A549 (cell line): ENCODE measurements around the gene KCNH6. TPM values are rescaled to one million over a fixed set of nuclear protein-coding genes. Genes with fewer than 3 reads are reported as not detected.

Experiments
- ATAC-seq, 2 experiments: fragments of 200-7000 bp in 1 of 2; fragments of >200 bp in 1 of 2; cut with Nextera tagmentation in 1 of 2; cut with Tn5 transposase in 1 of 2; 3 replicates each; pipeline versions ENCODE4 v1.8.0 to v1.9.1; 2018 to 2020; ENCODE audit warnings: mild to moderate bottlenecking in 1 of 2, moderate library complexity in 1 of 2
- CTCF ChIA-PET: fragments of 300-600 bp; sonication (Branson Sonifier 250); formaldehyde crosslinking; extraction: SDS; loops from one replicate; lab custom pipeline; 2021; ENCODE audit warnings: antibody characterized with exemption, inconsistent platforms; lab: Yijun Ruan, JAX
- POLR2A ChIA-PET: fragments of 350-600 bp; formaldehyde crosslinking; extraction: SDS; loops from one replicate; lab custom pipeline; 2021; ENCODE audit warnings: antibody characterized with exemption, inconsistent platforms; lab: Yijun Ruan, JAX
- DNase-seq, 2 experiments: peaks; one replicate each; pipeline versions ENCODE4 v3.0.0 to v3.0.0-alpha.2; 2011 to 2016; ENCODE audit warnings: low read depth in 1 of 2, low spot score in 1 of 2
- FAIRE-seq: peaks from 2 replicates; lab custom pipeline; 2011; peaks lifted over from hg19 to GRCh38; lab: Jason Lieb, UNC
- H3K27ac ChIP-seq, 2 experiments: fragments of >200 bp; sonication (Bioruptor Twin); formaldehyde crosslinking; 3 replicates each; pipeline ENCODE4 v1.5.1; 2016 to 2017
- H3K4me1 ChIP-seq: fragments of >200 bp; sonication (Bioruptor Twin); formaldehyde crosslinking; 3 replicates; pipeline ENCODE4 v1.6.1; 2016
- H3K4me2 ChIP-seq: fragments of >200 bp; sonication (Bioruptor Twin); formaldehyde crosslinking; 3 replicates; pipeline ENCODE4 v1.6.1; 2016
- H3K4me3 ChIP-seq: fragments of >200 bp; sonication (Bioruptor Twin); formaldehyde crosslinking; 3 replicates; pipeline ENCODE4 v1.5.1; 2016
- H3K9me3 ChIP-seq: fragments of >200 bp; sonication (Bioruptor Twin); formaldehyde crosslinking; 3 replicates; pipeline ENCODE4 v1.6.1; 2016
- CHD2 ChIP-seq: fragments of 150-350 bp; IDR thresholded peaks from 2 replicates; pipeline ENCODE4 v1.6.1; 2014; ENCODE audit warnings: low read length; ENCODE audit not compliant: partially characterized antibody
- EHF ChIP-seq: fragments of 250-450 bp; sonication (Bioruptor Pico); IDR thresholded peaks from 2 replicates; pipeline ENCODE4 v1.5.0; 2020; ENCODE audit warnings: mild to moderate bottlenecking
- EHMT2 ChIP-seq: fragments of 200-600 bp; sonication (generic); IDR thresholded peaks from 2 replicates; pipeline ENCODE4 v1.6.1; 2016; ENCODE audit warnings: antibody characterized with exemption, low read depth, mild to moderate bottlenecking, moderate library complexity
- ESRRA ChIP-seq: fragments of 150-350 bp; IDR thresholded peaks from 2 replicates; pipeline ENCODE4 v1.6.1; 2014; ENCODE audit warnings: mild to moderate bottlenecking, low read length, borderline replicate concordance
- FOSB ChIP-seq: fragments of 250-450 bp; sonication (Bioruptor Pico); IDR thresholded peaks from 2 replicates; pipeline ENCODE4 v1.5.0; 2020; ENCODE audit warnings: mild to moderate bottlenecking, moderate library complexity
- FOXS1 ChIP-seq: fragments of 250-450 bp; sonication (Bioruptor Pico); IDR thresholded peaks from 2 replicates; pipeline ENCODE4 v1.5.0; 2020; ENCODE audit warnings: mild to moderate bottlenecking, moderate library complexity
- GATA3 ChIP-seq: IDR thresholded peaks from 2 replicates; pipeline ENCODE4 v1.6.1; 2012; ENCODE audit warnings: borderline replicate concordance
- HDAC2 ChIP-seq: fragments of 200-600 bp; sonication (generic); IDR thresholded peaks from 2 replicates; pipeline ENCODE4 v1.6.1; 2016
- HES2 ChIP-seq: fragments of >200 bp; sonication (Bioruptor Twin); formaldehyde crosslinking; IDR thresholded peaks from 2 replicates; pipeline ENCODE4 v1.6.1; 2016
- HOXB13 ChIP-seq: fragments of 250-450 bp; sonication (Bioruptor Pico); IDR thresholded peaks from 2 replicates; pipeline ENCODE4 v1.5.0; 2020; ENCODE audit warnings: low read depth, mild to moderate bottlenecking, moderate library complexity
- HOXB5 ChIP-seq: fragments of 250-450 bp; sonication (Bioruptor Pico); IDR thresholded peaks from 2 replicates; pipeline ENCODE4 v1.5.0; 2020; ENCODE audit warnings: mild to moderate bottlenecking, moderate library complexity
- JUN ChIP-seq, 2 experiments: fragments of >200 bp; sonication (Bioruptor Twin); formaldehyde crosslinking; IDR thresholded peaks; 2 replicates in 1 of 2; 3 replicates in 1 of 2; pipeline ENCODE4 v1.6.1; 2016 to 2017
- KDM1A ChIP-seq: fragments of 200-600 bp; sonication (generic); IDR thresholded peaks from 2 replicates; pipeline ENCODE4 v1.6.1; 2016; ENCODE audit warnings: low read depth, mild to moderate bottlenecking
- NFE2L2 ChIP-seq: fragments of 150-350 bp; conservative IDR thresholded peaks from 2 replicates; pipeline ENCODE4 v1.6.1; 2014; ENCODE audit warnings: low read length
- PHF8 ChIP-seq: fragments of 200-600 bp; sonication (generic); IDR thresholded peaks from 2 replicates; pipeline ENCODE4 v1.6.1; 2016; ENCODE audit warnings: low read depth, mild to moderate bottlenecking, antibody characterized with exemption, moderate library complexity, borderline replicate concordance
- RAD21 ChIP-seq, 2 experiments: fragments of >200 bp in 1 of 2; sonication (Bioruptor Twin) in 1 of 2; formaldehyde crosslinking in 1 of 2; IDR thresholded peaks in 1 of 2; conservative IDR thresholded peaks in 1 of 2; 2 replicates in 1 of 2; 3 replicates in 1 of 2; pipeline ENCODE4 v1.6.1; 2012 to 2018; ENCODE audit warnings: inconsistent platforms in 1 of 2
- RARB ChIP-seq: fragments of 250-450 bp; sonication (Bioruptor Pico); IDR thresholded peaks from 2 replicates; pipeline ENCODE4 v1.8.0; 2021; ENCODE audit warnings: mild to moderate bottlenecking, moderate library complexity
- RCOR1 ChIP-seq: fragments of 150-350 bp; IDR thresholded peaks from 2 replicates; pipeline ENCODE4 v1.6.1; 2014; ENCODE audit warnings: antibody characterized with exemption, low read length, low read depth
- TFCP2L1 ChIP-seq: fragments of 250-450 bp; sonication (Bioruptor Pico); IDR thresholded peaks from 2 replicates; pipeline ENCODE4 v1.5.0; 2021; ENCODE audit warnings: mild to moderate bottlenecking
- TP53 ChIP-seq: fragments of 250-450 bp; sonication (Bioruptor Pico); IDR thresholded peaks from 2 replicates; pipeline ENCODE4 v1.5.0; 2021; ENCODE audit warnings: mild to moderate bottlenecking, moderate library complexity
- ZSCAN20 ChIP-seq: fragments of 250-450 bp; sonication (Bioruptor Pico); IDR thresholded peaks from 2 replicates; pipeline ENCODE4 v1.8.0; 2022; ENCODE audit warnings: mild to moderate bottlenecking, moderate library complexity
- WGBS: methylation state at CpG from one replicate; pipeline ENCODE4 v1.1.6; 2017; ENCODE audit errors: missing lambda C conversion rate; 5-methylcytosine and 5-hydroxymethylcytosine counted together
- polyA plus RNA-seq, 4 experiments: library from polyadenylated mRNA; depleted of rRNA in 3 of 4; stranded (reverse); fragments of >200 nt; fragmentation: RNase III in 1 of 4; extraction: RNeasy Plus Mini Kit Qiagen cat#74134 plus additional on column Dnase treatment in 1 of 4; gene quantifications; 2 replicates in 3 of 4; 3 replicates in 1 of 4; pipeline ENCODE4 v1.2.3, GENCODE V29; 2011 to 2017
- TF ChIP-seq, protein P1 (sequence below): fragments of >200 bp; sonication (Bioruptor Twin); formaldehyde crosslinking; IDR thresholded peaks from 3 replicates; pipeline ENCODE4 v1.6.1; 2016
- TF ChIP-seq, protein P2 (sequence below): fragments of 450-650 bp; IDR thresholded peaks from 2 replicates; pipeline ENCODE4 v1.6.1; 2014; ENCODE audit warnings: antibody characterized with exemption
- TF ChIP-seq, protein P3 (sequence below): fragments of 250-450 bp; sonication (Bioruptor Pico); IDR thresholded peaks from 2 replicates; pipeline ENCODE4 v1.5.0; 2021; ENCODE audit warnings: mild to moderate bottlenecking, moderate library complexity, borderline replicate concordance
- TF ChIP-seq, protein P4 (sequence below): fragments of >200 bp; sonication (Bioruptor Twin); formaldehyde crosslinking; IDR thresholded peaks from 3 replicates; pipeline ENCODE4 v1.5.1; 2016

The KCNH6 gene
- polyA plus RNA-seq, 2 of the 4 experiments (the other 2 are of a cell fraction): not detected

- TF ChIP-seq TP53 (CRISPR knock-in tag) (no peak), PHF8 (no peak), RARB (no peak), HES2 (no peak)
These were observed 65.6 kb downstream of the KCNH6 start (continued) for GRCh38 chr17:63588797-63589196.

DNA sequence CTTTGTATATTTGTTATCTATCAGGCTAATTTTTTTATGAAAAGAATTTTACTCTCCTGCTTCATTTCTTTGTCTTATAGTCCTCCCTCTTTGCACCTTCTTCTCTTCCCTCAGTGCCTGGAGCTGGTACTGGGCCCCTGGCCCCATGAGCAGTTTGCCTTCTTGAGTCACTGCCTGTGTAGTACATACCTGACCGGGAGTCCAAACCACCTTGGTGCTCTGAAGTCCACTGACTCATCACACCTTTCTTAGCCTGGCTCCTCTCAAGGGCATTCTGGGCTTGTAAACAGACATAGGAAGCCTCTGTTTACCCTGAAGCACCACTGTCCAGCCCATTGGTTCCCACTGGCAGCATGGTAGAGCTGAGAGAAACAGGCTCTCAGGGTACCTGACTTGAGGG is 66.5 kb downstream of the KCNH6 start:
- H3K9me3 ChIP-seq: no peaks in the 10 kb centered on the region
- DNase-seq (no peak), FAIRE-seq (no peak), ATAC-seq (no peak)
- no peak overlapping the region for H3K4me2 ChIP-seq
- POLR2A ChIA-PET: no interaction called here
- 0 out of 3 replicates have a peak, but pooled peaks cover 7% of the 10 kb centered on the region for H3K4me1 ChIP-seq
- H3K27ac ChIP-seq: no peak overlapping the region
- TF ChIP-seq RCOR1 (no peak), EHMT2 (no peak), ESRRA (no peak), FOXS1 (CRISPR knock-in tag) (no peak), FOSB (no peak), HOXB5 (CRISPR knock-in tag) (no peak), NFE2L2 (no peak), JUN (IDR thresholded peaks at IDR 0.05) (no peak), GATA3 (no peak), EHF (CRISPR knock-in tag) (no peak), RARB (no peak), TP53 (CRISPR knock-in tag) (no peak)
- TF ChIP-seq, protein P1, sequence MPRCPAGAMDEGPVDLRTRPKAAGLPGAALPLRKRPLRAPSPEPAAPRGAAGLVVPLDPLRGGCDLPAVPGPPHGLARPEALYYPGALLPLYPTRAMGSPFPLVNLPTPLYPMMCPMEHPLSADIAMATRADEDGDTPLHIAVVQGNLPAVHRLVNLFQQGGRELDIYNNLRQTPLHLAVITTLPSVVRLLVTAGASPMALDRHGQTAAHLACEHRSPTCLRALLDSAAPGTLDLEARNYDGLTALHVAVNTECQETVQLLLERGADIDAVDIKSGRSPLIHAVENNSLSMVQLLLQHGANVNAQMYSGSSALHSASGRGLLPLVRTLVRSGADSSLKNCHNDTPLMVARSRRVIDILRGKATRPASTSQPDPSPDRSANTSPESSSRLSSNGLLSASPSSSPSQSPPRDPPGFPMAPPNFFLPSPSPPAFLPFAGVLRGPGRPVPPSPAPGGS: no peak
- no peak overlapping the region for H3K4me3 ChIP-seq
- WGBS: 90% methylated on average over 1 of the region's 1 CpG
- CTCF ChIA-PET: interaction anchor here (0.6 to 2.2 kb wide), 5 partner anchors 17 to 917 kb away, joined by 3 to 8 read pairs (median 3); no protein-coding TSS in a partner anchor

GRCh38 chr17:63592797-63593196 is 69.6 kb downstream of the KCNH6 start:
- FAIRE-seq (no peak), ATAC-seq (no peak), DNase-seq (no peak)
- Histone ChIP-seq H3K4me2 (no peak overlapping the region), H3K4me3 (no peak overlapping the region), H3K9me3 (no peaks in the 10 kb centered on the region), H3K27ac (no peak overlapping the region), H3K4me1 (0 out of 3 replicates have a peak, but pooled peaks cover under 1% of the 10 kb centered on the region)
- 85% methylated on average over 3 of the region's 3 CpGs for WGBS
- TF ChIP-seq ZSCAN20 (CRISPR knock-in tag): no peak
- no peak for TF ChIP-seq RAD21 (conservative IDR thresholded peaks at IDR 0.05 in 1 of 2, IDR thresholded peaks at IDR 0.05 in 1 of 2)
- no peak for TF ChIP-seq HDAC2
- TF ChIP-seq HOXB13 (CRISPR knock-in tag): no peak
- TF ChIP-seq, protein P2, sequence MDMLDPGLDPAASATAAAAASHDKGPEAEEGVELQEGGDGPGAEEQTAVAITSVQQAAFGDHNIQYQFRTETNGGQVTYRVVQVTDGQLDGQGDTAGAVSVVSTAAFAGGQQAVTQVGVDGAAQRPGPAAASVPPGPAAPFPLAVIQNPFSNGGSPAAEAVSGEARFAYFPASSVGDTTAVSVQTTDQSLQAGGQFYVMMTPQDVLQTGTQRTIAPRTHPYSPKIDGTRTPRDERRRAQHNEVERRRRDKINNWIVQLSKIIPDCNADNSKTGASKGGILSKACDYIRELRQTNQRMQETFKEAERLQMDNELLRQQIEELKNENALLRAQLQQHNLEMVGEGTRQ: no peak
- TF ChIP-seq KDM1A: no peak
- TF ChIP-seq ESRRA: no peak
- no peak for TF ChIP-seq CHD2
- no peak for TF ChIP-seq TFCP2L1 (CRISPR knock-in tag)
- TF ChIP-seq, protein P3, sequence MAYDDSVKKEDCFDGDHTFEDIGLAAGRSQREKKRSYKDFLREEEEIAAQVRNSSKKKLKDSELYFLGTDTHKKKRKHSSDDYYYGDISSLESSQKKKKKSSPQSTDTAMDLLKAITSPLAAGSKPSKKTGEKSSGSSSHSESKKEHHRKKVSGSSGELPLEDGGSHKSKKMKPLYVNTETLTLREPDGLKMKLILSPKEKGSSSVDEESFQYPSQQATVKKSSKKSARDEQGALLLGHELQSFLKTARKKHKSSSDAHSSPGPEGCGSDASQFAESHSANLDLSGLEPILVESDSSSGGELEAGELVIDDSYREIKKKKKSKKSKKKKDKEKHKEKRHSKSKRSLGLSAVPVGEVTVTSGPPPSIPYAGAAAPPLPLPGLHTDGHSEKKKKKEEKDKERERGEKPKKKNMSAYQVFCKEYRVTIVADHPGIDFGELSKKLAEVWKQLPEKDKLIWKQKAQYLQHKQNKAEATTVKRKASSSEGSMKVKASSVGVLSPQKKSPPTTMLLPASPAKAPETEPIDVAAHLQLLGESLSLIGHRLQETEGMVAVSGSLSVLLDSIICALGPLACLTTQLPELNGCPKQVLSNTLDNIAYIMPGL (CRISPR knock-in tag): no peak
- TF ChIP-seq, protein P4, sequence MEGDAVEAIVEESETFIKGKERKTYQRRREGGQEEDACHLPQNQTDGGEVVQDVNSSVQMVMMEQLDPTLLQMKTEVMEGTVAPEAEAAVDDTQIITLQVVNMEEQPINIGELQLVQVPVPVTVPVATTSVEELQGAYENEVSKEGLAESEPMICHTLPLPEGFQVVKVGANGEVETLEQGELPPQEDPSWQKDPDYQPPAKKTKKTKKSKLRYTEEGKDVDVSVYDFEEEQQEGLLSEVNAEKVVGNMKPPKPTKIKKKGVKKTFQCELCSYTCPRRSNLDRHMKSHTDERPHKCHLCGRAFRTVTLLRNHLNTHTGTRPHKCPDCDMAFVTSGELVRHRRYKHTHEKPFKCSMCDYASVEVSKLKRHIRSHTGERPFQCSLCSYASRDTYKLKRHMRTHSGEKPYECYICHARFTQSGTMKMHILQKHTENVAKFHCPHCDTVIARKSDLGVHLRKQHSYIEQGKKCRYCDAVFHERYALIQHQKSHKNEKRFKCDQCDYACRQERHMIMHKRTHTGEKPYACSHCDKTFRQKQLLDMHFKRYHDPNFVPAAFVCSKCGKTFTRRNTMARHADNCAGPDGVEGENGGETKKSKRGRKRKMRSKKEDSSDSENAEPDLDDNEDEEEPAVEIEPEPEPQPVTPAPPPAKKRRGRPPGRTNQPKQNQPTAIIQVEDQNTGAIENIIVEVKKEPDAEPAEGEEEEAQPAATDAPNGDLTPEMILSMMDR: no peak
- ChIA-PET POLR2A (no interaction called here), CTCF (interaction anchor here (1.0 to 2.5 kb wide), 3 partner anchors 11 to 167 kb away, joined by 3 to 10 read pairs (median 9); no protein-coding TSS in a partner anchor)
